Right lobe of liver (tissue), 6 donors: ENCODE data around the gene DYNC1I1. TPM values are rescaled to one million over a fixed set of nuclear protein-coding genes. Genes with fewer than 3 reads are reported as not detected.

Experiments used
- ATAC-seq, 4 donors: fragments of 200-7000 bp; cut with Tn5 transposase; one replicate each; pipeline ENCODE4 v1.9.1; 2020; ENCODE audit warnings: mild to moderate bottlenecking in 4 of 4, moderate library complexity in 4 of 4
- DNase-seq, 3 donors: peaks; one replicate each; pipeline ENCODE4 v3.0.0-alpha.2; 2020
- H3K27ac ChIP-seq, 3 donors: fragments of 200-600 bp; one replicate each; pipeline ENCODE4 v1.8.0; 2022
- H3K27me3 ChIP-seq, 2 donors: fragments of 200-600 bp; one replicate each; pipeline ENCODE4 v1.8.0; 2022
- H3K36me3 ChIP-seq, 4 donors: fragments of 200-600 bp; sonication (generic) in 1 of 4; one replicate each; pipeline versions ENCODE4 v1.5.1 to v1.8.0; 2017 to 2022; ENCODE audit warnings: control low read depth in 1 of 4
- H3K4me1 ChIP-seq, 4 donors: fragments of 200-600 bp; sonication (generic) in 1 of 4; one replicate each; pipeline versions ENCODE4 v1.5.1 to v1.8.0; 2017 to 2022; ENCODE audit warnings: control low read depth in 1 of 4
- H3K4me3 ChIP-seq, 3 donors: fragments of 200-600 bp; one replicate each; pipeline ENCODE4 v1.8.0; 2022
- H3K9me3 ChIP-seq, 4 donors: fragments of 200-600 bp; sonication (generic) in 1 of 4; one replicate each; pipeline versions ENCODE4 v1.5.1 to v1.8.0; 2017 to 2022; ENCODE audit warnings: control low read depth in 1 of 4
- POLR2A ChIP-seq: fragments of 450-650 bp; IDR thresholded peaks from one replicate; pipeline ENCODE4 v1.6.1; 2017; ENCODE audit warnings: antibody characterized with exemption, mild to moderate bottlenecking
- WGBS: methylation state at CpG from one replicate; pipeline ENCODE4 v1.1.6; 2018; ENCODE audit warnings: low coverage, low lambda C conversion rate; ENCODE audit not compliant: insufficient coverage; ENCODE audit errors: missing lambda C conversion rate; 5-methylcytosine and 5-hydroxymethylcytosine counted together
- intact Hi-C, 2 donors: fragments of 100-400 bp; cut with DNase I; formaldehyde crosslinking; loops; one replicate each; pipeline versions ENCODE4 v1.11.2 to v1.14.1; 2022
- total RNA-seq, 6 experiments: library from RNA; depleted of rRNA in 2 of 6; stranded (reverse); fragments of >200 nt in 2 of 6; fragmentation: NEBNext Ultra II Directional in 3 of 6; extraction: Animal tissue kit (Norgen Biotek cat#: 25700) in 3 of 6; gene quantifications; one replicate each; pipeline versions ENCODE4 v1.1.0 to v1.2.4, GENCODE V29; 2016 to 2023
- TF ChIP-seq, protein P1 (sequence below), 4 donors: fragments of 200-600 bp in 3 of 4; fragments of 450-650 bp in 1 of 4; IDR thresholded peaks; one replicate each; pipeline versions ENCODE4 v1.5.1 to v1.8.0; 2016 to 2022; ENCODE audit warnings: antibody characterized with exemption in 4 of 4, mild to moderate bottlenecking in 2 of 4
- donor health status: DM: no; HTN: yes; CAD: no.
- donor health status: DM: no; HTN: no; CAD: no.
- donor health status: DM: no; HTN: no; CAD: no.
- donor health status: DM: no; HTN: yes; CAD: no.
- donor health status: DM: no; HTN: yes; CAD: no.

DYNC1I1 gene
- total RNA-seq, 6 experiments from 2014 or later: 0.09 to 1.1 (median 0.62) TPM

DNA sequence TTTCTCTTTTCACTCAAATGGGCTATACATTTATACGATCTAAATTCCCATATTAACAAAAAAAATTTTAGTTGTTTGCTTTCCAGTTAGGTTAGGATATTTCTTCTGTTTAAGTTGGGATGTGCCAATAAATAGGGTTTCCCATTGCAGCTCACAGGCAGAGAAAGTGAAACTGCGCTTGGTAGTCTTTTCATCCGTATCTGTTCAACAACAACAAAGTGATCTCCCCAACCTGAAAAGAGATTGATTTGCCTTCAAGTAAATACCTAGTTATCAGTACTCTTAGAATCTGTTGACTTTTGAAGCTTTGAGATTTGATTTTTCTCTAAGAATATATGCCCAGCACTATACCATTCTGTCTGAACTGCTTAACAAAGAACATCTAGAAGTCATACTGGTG is 143.4 kb downstream of the DYNC1I1 start:
- H3K36me3 ChIP-seq: no peaks in the 10 kb centered on the region
- H3K4me3 ChIP-seq: no peak overlapping the region
- intact Hi-C loops: no loop called here
- H3K27ac ChIP-seq: no peak overlapping the region
- DNase-seq: no peak
- no peak for TF ChIP-seq POLR2A
- TF ChIP-seq, protein P1, sequence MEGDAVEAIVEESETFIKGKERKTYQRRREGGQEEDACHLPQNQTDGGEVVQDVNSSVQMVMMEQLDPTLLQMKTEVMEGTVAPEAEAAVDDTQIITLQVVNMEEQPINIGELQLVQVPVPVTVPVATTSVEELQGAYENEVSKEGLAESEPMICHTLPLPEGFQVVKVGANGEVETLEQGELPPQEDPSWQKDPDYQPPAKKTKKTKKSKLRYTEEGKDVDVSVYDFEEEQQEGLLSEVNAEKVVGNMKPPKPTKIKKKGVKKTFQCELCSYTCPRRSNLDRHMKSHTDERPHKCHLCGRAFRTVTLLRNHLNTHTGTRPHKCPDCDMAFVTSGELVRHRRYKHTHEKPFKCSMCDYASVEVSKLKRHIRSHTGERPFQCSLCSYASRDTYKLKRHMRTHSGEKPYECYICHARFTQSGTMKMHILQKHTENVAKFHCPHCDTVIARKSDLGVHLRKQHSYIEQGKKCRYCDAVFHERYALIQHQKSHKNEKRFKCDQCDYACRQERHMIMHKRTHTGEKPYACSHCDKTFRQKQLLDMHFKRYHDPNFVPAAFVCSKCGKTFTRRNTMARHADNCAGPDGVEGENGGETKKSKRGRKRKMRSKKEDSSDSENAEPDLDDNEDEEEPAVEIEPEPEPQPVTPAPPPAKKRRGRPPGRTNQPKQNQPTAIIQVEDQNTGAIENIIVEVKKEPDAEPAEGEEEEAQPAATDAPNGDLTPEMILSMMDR (IDR thresholded peaks at IDR 0.05): no peak
- no peaks in the 10 kb centered on the region for H3K4me1 ChIP-seq
- ATAC-seq: no peak
- WGBS: 63% methylated on average over 3 of the region's 3 CpGs
- H3K9me3 ChIP-seq: no peaks in the 10 kb centered on the region
- no peaks in the 10 kb centered on the region for H3K27me3 ChIP-seq

DNA sequence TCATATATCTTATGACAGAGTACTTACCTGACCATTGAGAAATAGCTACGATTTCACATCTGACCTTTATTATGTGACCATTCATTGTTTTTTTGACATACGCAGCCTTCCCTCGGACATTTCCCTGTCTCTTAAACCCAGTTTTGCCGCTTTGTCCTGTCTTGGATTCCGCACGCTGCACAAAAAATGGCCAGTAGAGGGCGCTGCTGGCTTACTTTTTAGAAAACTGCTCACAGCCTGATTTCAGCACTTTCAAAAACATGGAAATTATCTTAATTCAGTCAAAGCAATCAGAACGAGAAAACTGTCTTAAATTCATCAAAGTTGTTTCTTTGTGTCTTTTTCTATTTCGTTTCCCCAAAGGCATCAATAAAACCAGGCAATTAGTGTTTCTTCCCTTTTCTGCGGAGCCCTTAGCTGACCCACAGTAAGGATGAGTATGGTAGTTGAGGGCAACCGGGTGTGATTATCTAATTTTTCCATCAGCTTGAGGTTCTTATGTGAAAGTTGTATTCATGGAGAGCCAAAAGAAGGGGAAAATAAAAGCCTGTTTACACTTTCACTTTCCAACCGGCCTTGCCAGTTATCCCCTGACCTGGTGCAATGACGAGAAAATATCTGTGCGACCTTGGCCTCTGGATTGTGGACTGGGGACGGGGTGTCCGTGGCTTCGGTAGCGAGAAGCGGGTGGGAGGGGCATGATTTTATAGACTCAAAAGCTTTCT is 144.4 kb downstream of the DYNC1I1 start:
- TF ChIP-seq POLR2A: no peak
- TF ChIP-seq, protein P1 (IDR thresholded peaks at IDR 0.05): peak; percentile 92 to 97 (median 94)
- Histone ChIP-seq H3K4me1 (no peaks in the 10 kb centered on the region), H3K27me3 (no peaks in the 10 kb centered on the region), H3K36me3 (no peaks in the 10 kb centered on the region), H3K9me3 (no peaks in the 10 kb centered on the region), H3K27ac (peak overlapping the region; percentile 53 to 61 (median 59)), H3K4me3 (peak overlapping the region; percentile 34 to 47 (median 41))
- DNase-seq (peak; percentile 71 to 76 (median 74)), ATAC-seq (peak; percentile 90 to 93 (median 91))
- WGBS: 5% methylated on average over 19 of the region's 19 CpGs
- intact Hi-C loops: no loop called here

DNA sequence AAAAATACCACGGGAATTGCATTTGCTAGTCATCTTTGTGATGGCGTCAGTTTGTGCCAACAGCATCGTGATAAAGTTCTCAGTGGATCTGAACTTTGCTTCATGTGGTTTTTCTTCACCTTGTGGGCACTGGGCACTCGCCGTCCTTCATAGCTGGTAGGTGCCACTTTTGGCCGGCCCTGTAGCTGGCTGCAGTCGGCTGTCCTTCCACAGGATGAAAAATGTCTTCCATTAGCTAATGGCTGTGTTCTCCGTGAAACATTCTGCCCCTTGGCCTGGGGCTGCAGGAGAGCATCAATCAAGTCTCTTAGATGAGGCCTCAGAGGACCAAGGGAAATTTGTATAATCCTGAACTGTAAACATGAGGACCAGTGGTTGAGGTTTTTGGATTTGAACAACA is 145.3 kb downstream of the DYNC1I1 start:
- no peaks in the 10 kb centered on the region for H3K36me3 ChIP-seq
- no peaks in the 10 kb centered on the region for H3K27me3 ChIP-seq
- H3K27ac ChIP-seq: peak overlapping the region in 2 of 3 donors; percentile 53 to 59
- intact Hi-C loops: no loop called here
- peak overlapping the region; percentile 34 to 47 (median 41) for H3K4me3 ChIP-seq
- ATAC-seq (peak; percentile 45 to 55 (median 50)), DNase-seq (no peak)
- no peaks in the 10 kb centered on the region for H3K4me1 ChIP-seq
- TF ChIP-seq, protein P1 (IDR thresholded peaks at IDR 0.05): no peak
- TF ChIP-seq POLR2A: no peak
- 52% methylated on average over 8 of the region's 8 CpGs for WGBS
- H3K9me3 ChIP-seq: no peaks in the 10 kb centered on the region

DNA sequence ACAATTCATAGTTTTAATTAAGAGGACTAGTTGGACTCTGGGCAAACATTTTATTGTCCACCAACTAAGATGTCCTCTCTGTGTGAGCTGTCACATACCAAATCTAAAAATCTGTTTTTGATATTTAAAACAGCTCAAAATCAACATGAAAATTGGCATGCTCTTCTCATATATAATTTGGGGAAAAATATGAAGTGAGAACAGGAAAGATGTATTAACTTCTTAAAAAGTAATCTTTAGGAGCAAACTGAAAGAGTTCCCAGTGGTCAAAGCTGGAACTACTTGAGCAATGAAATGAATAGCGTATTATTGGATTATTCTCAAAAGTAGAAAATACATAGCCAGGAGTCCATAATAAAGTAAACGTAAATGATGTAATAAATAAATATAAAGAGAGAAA is 147.2 kb downstream of the DYNC1I1 start:
- WGBS: 60% methylated on average over 2 of the region's 2 CpGs
- intact Hi-C loops: no loop called here

More for the DNA sequence above, 147.2 kb downstream of the DYNC1I1 start:
- H3K4me1 ChIP-seq: no peaks in the 10 kb centered on the region
- no peaks in the 10 kb centered on the region for H3K9me3 ChIP-seq
- TF ChIP-seq POLR2A: no peak
- TF ChIP-seq, protein P1 (IDR thresholded peaks at IDR 0.05): peak in 1 of 4 donors; percentile 16
- H3K4me3 ChIP-seq: no peak overlapping the region
- no peaks in the 10 kb centered on the region for H3K27me3 ChIP-seq
- DNase-seq: no peak
- no peaks in the 10 kb centered on the region for H3K36me3 ChIP-seq
- no peak for ATAC-seq
- H3K27ac ChIP-seq: no peak overlapping the region
